ENCODE data around the gene NVL. TPM values are rescaled to one million over a fixed set of nuclear protein-coding genes. Genes with fewer than 3 reads are reported as not detected.

The NVL gene
- total RNA-seq, 1 experiment from 2014 or later = 33.4 TPM

DNA sequence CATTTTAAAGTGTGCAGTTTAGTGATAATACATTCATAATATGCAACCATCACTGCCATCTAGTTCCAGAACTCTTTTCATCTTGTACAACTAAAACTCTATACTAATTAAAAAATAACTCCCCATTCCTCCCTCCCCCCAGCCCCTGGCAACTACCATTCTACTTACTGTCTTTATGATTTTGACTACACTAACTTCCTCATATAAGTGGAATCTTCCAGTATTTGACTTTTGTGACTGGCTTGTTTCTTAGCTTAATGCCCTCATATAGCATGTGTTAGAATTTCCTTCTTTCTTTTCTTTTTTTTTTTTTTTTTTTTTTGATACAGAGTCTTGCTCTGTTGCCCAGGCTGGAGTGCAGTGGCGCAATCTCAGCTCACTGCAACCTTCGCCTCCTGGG, 1.4 kb upstream of the NVL start:
- CTCF ChIA-PET = no interaction called here
- ATAC-seq = no peak
- TF ChIP-seq ETV6 (CRISPR knock-in tag; IDR thresholded peaks at IDR 0.05) (no peak), ZNF219 (CRISPR knock-in tag; IDR thresholded peaks at IDR 0.05; ENCODE audit: borderline replicate concordance) (no peak), ZNF671 (CRISPR knock-in tag; IDR thresholded peaks at IDR 0.05) (no peak)
- TF ChIP-seq, protein P1, sequence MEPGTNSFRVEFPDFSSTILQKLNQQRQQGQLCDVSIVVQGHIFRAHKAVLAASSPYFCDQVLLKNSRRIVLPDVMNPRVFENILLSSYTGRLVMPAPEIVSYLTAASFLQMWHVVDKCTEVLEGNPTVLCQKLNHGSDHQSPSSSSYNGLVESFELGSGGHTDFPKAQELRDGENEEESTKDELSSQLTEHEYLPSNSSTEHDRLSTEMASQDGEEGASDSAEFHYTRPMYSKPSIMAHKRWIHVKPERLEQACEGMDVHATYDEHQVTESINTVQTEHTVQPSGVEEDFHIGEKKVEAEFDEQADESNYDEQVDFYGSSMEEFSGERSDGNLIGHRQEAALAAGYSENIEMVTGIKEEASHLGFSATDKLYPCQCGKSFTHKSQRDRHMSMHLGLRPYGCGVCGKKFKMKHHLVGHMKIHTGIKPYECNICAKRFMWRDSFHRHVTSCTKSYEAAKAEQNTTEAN (CRISPR knock-in tag; IDR thresholded peaks at IDR 0.05) = no peak
- TF ChIP-seq, protein P2, sequence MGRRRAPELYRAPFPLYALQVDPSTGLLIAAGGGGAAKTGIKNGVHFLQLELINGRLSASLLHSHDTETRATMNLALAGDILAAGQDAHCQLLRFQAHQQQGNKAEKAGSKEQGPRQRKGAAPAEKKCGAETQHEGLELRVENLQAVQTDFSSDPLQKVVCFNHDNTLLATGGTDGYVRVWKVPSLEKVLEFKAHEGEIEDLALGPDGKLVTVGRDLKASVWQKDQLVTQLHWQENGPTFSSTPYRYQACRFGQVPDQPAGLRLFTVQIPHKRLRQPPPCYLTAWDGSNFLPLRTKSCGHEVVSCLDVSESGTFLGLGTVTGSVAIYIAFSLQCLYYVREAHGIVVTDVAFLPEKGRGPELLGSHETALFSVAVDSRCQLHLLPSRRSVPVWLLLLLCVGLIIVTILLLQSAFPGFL (CRISPR knock-in tag; IDR thresholded peaks at IDR 0.05; ENCODE audit: borderline replicate concordance) = no peak
- TF ChIP-seq, protein P3, sequence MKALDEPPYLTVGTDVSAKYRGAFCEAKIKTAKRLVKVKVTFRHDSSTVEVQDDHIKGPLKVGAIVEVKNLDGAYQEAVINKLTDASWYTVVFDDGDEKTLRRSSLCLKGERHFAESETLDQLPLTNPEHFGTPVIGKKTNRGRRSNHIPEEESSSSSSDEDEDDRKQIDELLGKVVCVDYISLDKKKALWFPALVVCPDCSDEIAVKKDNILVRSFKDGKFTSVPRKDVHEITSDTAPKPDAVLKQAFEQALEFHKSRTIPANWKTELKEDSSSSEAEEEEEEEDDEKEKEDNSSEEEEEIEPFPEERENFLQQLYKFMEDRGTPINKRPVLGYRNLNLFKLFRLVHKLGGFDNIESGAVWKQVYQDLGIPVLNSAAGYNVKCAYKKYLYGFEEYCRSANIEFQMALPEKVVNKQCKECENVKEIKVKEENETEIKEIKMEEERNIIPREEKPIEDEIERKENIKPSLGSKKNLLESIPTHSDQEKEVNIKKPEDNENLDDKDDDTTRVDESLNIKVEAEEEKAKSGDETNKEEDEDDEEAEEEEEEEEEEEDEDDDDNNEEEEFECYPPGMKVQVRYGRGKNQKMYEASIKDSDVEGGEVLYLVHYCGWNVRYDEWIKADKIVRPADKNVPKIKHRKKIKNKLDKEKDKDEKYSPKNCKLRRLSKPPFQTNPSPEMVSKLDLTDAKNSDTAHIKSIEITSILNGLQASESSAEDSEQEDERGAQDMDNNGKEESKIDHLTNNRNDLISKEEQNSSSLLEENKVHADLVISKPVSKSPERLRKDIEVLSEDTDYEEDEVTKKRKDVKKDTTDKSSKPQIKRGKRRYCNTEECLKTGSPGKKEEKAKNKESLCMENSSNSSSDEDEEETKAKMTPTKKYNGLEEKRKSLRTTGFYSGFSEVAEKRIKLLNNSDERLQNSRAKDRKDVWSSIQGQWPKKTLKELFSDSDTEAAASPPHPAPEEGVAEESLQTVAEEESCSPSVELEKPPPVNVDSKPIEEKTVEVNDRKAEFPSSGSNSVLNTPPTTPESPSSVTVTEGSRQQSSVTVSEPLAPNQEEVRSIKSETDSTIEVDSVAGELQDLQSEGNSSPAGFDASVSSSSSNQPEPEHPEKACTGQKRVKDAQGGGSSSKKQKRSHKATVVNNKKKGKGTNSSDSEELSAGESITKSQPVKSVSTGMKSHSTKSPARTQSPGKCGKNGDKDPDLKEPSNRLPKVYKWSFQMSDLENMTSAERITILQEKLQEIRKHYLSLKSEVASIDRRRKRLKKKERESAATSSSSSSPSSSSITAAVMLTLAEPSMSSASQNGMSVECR (CRISPR knock-in tag; IDR thresholded peaks at IDR 0.05; ENCODE audit: borderline replicate concordance) = no peak
- no peaks in the 10 kb centered on the region for H3K27me3 Mint-ChIP-seq (ENCODE audit: low read depth)
- H3K9me3 Mint-ChIP-seq = no peaks in the 10 kb centered on the region
- H3K27ac Mint-ChIP-seq = no peak overlapping the region
- POLR2A ChIA-PET = no interaction called here
- no peak for DNase-seq (ENCODE audit: low spot score)
- peak overlapping the region; percentile 98 for H3K4me3 Mint-ChIP-seq
- peaks cover 27% of the 10 kb centered on the region for H3K4me1 Mint-ChIP-seq
- H3K36me3 Mint-ChIP-seq = no peaks in the 10 kb centered on the region

DNA sequence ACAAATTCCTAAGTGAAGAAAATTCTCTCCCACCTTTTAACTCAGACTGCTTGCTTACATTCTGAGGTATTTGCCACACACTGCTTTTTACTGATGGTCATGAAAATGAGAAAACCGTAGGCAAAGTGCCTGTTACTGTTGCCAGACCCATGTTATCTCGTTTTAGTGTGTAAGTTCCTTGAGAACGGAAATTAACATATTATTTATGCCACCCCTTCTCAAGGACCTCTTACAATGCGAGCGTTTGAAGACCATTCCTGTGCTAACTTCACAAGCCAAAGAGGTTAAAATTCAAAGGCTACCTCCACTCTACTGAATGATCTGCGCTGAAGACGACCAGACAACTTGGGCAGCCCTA, 509 bp downstream of the NVL start:
- Mint-ChIP-seq H3K4me1 (peaks cover 26% of the 10 kb centered on the region), H3K36me3 (peaks cover 6% of the 10 kb centered on the region; the same call in 1 of the 2 replicates), H3K27me3 (ENCODE audit: low read depth) (no peaks in the 10 kb centered on the region), H3K9me3 (no peaks in the 10 kb centered on the region), H3K27ac (peak overlapping the region; percentile 100), H3K4me3 (peak overlapping the region; percentile 98)
- POLR2A ChIA-PET = interaction anchor here (0.7 kb wide), 1 partner anchor 149 kb away, joined by 5 read pairs; no protein-coding TSS in a partner anchor
- TF ChIP-seq MYBL2 (CRISPR knock-in tag; IDR thresholded peaks at IDR 0.05) = no peak
- no peak for TF ChIP-seq SP1 (CRISPR knock-in tag; conservative IDR thresholded peaks at IDR 0.05)
- TF ChIP-seq ZNF416 (CRISPR knock-in tag; IDR thresholded peaks at IDR 0.05) = no peak
- TF ChIP-seq, protein P4, sequence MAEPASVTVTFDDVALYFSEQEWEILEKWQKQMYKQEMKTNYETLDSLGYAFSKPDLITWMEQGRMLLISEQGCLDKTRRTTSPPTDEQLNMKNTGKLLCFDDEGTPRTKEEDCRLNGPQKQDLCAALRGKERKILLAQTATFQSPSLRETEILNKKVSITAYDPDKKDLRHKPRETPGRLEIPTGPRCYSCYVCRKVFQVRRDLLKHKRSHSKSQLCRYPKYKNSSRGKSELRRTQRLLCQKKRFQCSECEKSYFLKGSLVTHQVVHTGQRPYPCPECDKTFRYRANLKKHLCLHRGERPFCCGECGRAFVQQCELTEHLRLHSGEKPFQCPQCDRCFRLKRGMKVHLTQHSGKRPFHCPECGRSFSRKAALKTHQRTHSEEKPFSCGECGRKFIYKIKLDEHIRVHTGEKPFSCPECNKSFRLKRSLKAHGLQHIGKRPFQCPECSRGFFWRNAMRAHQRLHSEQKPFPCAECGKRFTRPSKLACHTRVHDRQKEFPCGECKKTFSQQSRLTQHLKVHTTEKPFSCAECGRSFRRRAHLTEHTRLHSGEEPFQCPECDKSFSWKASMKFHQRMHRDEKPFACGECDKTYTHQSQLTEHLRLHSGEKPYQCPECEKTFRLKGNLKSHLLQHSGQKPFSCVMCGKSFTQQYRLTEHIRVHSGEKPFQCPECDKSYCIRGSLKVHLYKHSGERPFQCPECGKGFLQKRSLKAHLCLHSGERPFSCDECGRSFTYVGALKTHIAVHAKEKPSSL (CRISPR knock-in tag; conservative IDR thresholded peaks at IDR 0.05) = no peak
- no peak for TF ChIP-seq PRRX2 (CRISPR knock-in tag; IDR thresholded peaks at IDR 0.05)
- no peak for TF ChIP-seq RORB (CRISPR knock-in tag; IDR thresholded peaks at IDR 0.05)
- no peak for TF ChIP-seq NR1H2 (CRISPR knock-in tag; IDR thresholded peaks at IDR 0.05)
- TF ChIP-seq NFYB (CRISPR knock-in tag; conservative IDR thresholded peaks at IDR 0.05; ENCODE audit: low read depth) = no peak
- TF ChIP-seq NFE2L1 (CRISPR knock-in tag; IDR thresholded peaks at IDR 0.05) = no peak
- TF ChIP-seq JUN (CRISPR knock-in tag; IDR thresholded peaks at IDR 0.05) = no peak
- no peak for TF ChIP-seq ATF1 (CRISPR knock-in tag; IDR thresholded peaks at IDR 0.05)
- no peak for TF ChIP-seq ZNF317 (CRISPR knock-in tag; IDR thresholded peaks at IDR 0.05; ENCODE audit: borderline replicate concordance, low read depth)
- TF ChIP-seq, protein P5, sequence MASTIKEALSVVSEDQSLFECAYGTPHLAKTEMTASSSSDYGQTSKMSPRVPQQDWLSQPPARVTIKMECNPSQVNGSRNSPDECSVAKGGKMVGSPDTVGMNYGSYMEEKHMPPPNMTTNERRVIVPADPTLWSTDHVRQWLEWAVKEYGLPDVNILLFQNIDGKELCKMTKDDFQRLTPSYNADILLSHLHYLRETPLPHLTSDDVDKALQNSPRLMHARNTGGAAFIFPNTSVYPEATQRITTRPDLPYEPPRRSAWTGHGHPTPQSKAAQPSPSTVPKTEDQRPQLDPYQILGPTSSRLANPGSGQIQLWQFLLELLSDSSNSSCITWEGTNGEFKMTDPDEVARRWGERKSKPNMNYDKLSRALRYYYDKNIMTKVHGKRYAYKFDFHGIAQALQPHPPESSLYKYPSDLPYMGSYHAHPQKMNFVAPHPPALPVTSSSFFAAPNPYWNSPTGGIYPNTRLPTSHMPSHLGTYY (CRISPR knock-in tag; IDR thresholded peaks at IDR 0.05) = no peak
- no peak for TF ChIP-seq ZNF219 (CRISPR knock-in tag; IDR thresholded peaks at IDR 0.05; ENCODE audit: borderline replicate concordance)
- TF ChIP-seq, protein P2 (CRISPR knock-in tag; IDR thresholded peaks at IDR 0.05; ENCODE audit: borderline replicate concordance) = no peak
- no peak for TF ChIP-seq KAT7 (CRISPR knock-in tag; IDR thresholded peaks at IDR 0.05; ENCODE audit: borderline replicate concordance)
- TF ChIP-seq FOXP1 (CRISPR knock-in tag; IDR thresholded peaks at IDR 0.05; ENCODE audit: borderline replicate concordance) = no peak
- no peak for TF ChIP-seq TEAD1 (CRISPR knock-in tag; IDR thresholded peaks at IDR 0.05)
- CTCF ChIA-PET = interaction anchor here (1.4 kb wide), 1 partner anchor 213 kb away, joined by 4 read pairs; no protein-coding TSS in a partner anchor
- no peak for ATAC-seq
- DNase-seq (ENCODE audit: low spot score) = no peak

All from WTC11 (cell line).